ENCODE measurements around the gene TTC31.
"Not testable (repeated sequence)": the region's sequence is repeated elsewhere in the genome, so short reads cannot be mapped to it uniquely, and the experiment has no call there.

The TTC31 gene

DNA sequence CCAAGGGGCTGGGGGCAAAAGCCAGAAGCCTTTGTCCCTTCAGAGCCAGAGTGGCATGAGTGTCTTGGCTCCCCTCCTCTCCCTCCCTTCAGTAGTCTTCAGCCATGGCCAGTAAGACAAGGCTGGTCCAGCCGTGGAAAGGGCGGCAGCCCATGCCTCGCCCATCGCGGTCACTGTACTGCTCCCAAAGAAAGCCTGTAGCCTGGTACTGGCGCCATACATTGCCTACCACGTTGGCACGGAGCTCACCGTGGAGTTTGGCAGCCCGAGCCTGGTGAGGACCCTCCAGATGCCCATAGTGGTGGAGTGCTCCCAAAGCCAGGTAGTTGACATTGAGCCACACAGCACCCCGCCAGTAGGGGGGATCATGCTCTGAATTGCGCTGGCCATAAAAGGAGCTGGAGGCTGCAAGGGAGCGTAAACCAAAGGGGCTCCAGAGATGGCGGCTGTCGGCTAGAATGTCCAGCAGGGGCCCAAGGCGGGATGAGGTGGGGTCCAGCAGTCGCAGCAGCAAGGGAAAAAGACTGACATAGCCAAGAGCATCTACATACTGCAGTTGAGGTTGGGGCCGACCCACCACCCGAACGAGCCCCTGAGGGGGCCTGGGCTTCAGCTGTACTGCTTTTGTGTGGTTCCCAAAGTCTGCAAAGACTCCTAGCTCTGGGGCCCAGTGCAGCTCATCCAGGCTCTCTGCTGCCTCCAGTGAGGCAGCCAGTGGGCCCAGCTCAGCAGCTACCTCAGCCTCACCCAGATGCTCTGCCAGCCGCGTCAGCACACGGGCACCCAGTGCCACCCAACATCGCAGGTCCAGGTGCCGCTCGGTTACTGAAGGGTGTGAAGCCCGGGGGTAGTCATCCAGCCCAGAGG, 21.5 kb upstream of the TTC31 start:
- Mint-ChIP-seq H3K27me3 (ENCODE audit: low read depth, poor library complexity) (no peaks in the 10 kb centered on the region), H3K4me1 (peaks cover 55% of the 10 kb centered on the region), H3K9me3 (no peaks in the 10 kb centered on the region), H3K36me3 (ENCODE audit: low read depth) (peaks cover 16% of the 10 kb centered on the region), H3K4me3 (peak overlapping the region; percentile 23), H3K27ac (no peak overlapping the region)
- DNase-seq = peak; percentile 35
- TF ChIP-seq, protein P1, sequence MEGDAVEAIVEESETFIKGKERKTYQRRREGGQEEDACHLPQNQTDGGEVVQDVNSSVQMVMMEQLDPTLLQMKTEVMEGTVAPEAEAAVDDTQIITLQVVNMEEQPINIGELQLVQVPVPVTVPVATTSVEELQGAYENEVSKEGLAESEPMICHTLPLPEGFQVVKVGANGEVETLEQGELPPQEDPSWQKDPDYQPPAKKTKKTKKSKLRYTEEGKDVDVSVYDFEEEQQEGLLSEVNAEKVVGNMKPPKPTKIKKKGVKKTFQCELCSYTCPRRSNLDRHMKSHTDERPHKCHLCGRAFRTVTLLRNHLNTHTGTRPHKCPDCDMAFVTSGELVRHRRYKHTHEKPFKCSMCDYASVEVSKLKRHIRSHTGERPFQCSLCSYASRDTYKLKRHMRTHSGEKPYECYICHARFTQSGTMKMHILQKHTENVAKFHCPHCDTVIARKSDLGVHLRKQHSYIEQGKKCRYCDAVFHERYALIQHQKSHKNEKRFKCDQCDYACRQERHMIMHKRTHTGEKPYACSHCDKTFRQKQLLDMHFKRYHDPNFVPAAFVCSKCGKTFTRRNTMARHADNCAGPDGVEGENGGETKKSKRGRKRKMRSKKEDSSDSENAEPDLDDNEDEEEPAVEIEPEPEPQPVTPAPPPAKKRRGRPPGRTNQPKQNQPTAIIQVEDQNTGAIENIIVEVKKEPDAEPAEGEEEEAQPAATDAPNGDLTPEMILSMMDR (IDR thresholded peaks at IDR 0.05) = no peak

DNA sequence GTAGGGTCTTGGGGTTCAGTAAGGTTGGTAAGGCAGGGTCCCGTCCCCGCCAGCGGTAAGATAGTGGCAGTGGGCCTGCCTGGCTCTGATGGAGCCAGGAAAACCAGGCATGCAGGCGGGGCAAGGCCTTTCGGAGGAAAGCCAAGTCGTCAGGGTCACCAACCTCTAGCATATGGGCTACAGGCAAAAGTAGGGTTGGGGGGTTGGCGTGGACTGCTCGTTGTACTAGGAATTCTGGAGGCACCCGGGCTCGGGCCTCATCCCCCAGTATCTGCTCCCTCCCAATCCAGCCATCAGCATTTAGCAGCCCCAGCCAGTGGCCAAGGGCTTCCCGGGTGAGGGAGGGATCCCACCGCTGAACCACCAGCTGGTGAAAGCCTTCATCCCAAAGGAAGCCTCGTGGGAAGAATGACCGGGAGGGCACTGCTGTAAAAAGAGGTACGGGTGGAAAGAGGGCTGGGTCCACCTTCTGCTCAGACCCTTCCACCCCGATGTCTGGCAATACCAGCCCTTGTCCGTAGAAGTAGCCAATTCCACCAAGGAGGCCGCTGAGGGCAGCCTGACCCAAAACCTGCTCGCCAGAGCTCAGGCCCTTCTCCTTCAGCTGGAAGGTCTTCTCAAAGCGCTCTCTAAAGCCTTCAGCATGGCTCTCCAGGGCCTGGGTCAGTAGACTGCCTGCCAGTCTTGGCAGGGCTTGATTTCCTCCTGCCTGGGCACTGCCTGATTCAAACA, 20.7 kb upstream of the TTC31 start:
- Mint-ChIP-seq H3K27me3 (ENCODE audit: low read depth, poor library complexity) (no peaks in the 10 kb centered on the region), H3K27ac (no peak overlapping the region), H3K36me3 (ENCODE audit: low read depth) (peaks cover 16% of the 10 kb centered on the region), H3K9me3 (no peaks in the 10 kb centered on the region), H3K4me3 (no peak overlapping the region), H3K4me1 (peaks cover 47% of the 10 kb centered on the region)
- DNase-seq = no peak
- TF ChIP-seq, protein P1 (IDR thresholded peaks at IDR 0.05) = no peak

DNA sequence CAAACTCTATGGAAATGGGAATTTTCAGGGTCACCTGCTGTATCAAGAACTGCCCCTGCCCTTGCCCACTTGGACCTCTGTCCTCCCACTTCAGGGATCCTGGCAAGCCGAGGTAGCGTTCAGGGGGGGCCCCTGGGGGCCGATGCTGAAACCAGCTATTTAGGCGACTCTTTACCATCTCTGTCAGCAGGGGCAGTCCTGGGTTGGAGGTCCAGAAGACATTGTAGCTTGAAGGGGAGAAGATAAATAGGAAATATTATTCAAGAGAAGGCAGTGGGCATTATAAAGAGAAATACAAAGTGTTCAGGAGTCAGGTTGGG, 20.1 kb upstream of the TTC31 start:
- Mint-ChIP-seq H3K4me3 (peak overlapping the region; percentile 75), H3K27me3 (ENCODE audit: low read depth, poor library complexity) (no peaks in the 10 kb centered on the region), H3K36me3 (ENCODE audit: low read depth) (peaks cover 16% of the 10 kb centered on the region), H3K9me3 (no peaks in the 10 kb centered on the region), H3K27ac (no peak overlapping the region), H3K4me1 (peaks cover 45% of the 10 kb centered on the region)
- TF ChIP-seq, protein P1 (IDR thresholded peaks at IDR 0.05) = no peak
- DNase-seq = no peak

DNA sequence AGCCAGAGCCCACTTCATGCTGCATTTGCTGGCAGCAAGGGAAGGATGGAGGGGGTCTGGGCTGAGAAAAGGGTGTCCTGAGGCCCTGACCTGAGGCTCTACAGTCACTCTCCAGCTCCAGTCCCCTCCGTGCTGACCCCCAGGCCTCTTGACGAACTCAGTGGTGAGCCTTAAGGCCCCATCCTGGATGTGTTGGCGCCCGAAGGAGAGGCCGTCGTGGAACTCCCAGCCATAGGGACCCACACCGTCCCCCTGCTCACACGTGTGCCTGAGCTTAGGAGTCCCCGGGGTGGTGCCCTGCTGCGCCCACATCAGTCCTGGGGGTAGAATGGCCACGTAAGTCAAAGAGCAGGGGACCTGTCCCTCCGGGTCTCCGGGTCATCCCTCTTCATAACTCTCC, 18.5 kb upstream of the TTC31 start:
- H3K27me3 Mint-ChIP-seq (ENCODE audit: low read depth, poor library complexity) = no peaks in the 10 kb centered on the region
- H3K36me3 Mint-ChIP-seq (ENCODE audit: low read depth) = peaks cover 16% of the 10 kb centered on the region
- no peak for DNase-seq
- peaks cover 37% of the 10 kb centered on the region for H3K4me1 Mint-ChIP-seq
- H3K4me3 Mint-ChIP-seq = peak overlapping the region; percentile 97
- no peak overlapping the region for H3K27ac Mint-ChIP-seq
- TF ChIP-seq, protein P1 (IDR thresholded peaks at IDR 0.05) = no peak
- no peaks in the 10 kb centered on the region for H3K9me3 Mint-ChIP-seq

DNA sequence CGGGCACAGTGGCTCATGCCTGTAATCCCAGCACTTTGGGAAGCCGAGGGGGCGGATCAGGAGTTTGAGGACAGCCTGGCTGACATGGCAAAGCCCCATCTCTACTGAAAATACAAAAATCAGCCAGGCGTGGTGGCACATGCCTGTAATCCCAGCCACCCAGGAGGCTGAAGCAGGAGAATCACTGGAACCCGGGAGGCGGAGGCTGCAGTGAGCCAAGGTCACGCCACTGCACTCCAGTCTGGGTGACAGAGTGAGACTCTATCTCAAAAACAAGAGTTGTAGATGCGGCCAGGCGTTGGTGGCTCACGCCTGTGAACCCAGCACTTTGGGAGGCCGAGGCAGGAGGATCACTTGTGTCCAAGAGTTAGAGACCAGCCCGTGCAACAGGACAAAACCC, 12.1 kb upstream of the TTC31 start:
- peak overlapping the region; percentile 78 for H3K4me3 Mint-ChIP-seq
- not testable (repeated sequence) for H3K9me3 Mint-ChIP-seq; DNase-seq; H3K27me3 Mint-ChIP-seq (ENCODE audit: low read depth, poor library complexity)
- H3K27ac Mint-ChIP-seq = peak overlapping the region; percentile 55
- H3K36me3 Mint-ChIP-seq (ENCODE audit: low read depth) = peaks cover 25% of the 10 kb centered on the region
- H3K4me1 Mint-ChIP-seq = peaks cover 36% of the 10 kb centered on the region

DNA sequence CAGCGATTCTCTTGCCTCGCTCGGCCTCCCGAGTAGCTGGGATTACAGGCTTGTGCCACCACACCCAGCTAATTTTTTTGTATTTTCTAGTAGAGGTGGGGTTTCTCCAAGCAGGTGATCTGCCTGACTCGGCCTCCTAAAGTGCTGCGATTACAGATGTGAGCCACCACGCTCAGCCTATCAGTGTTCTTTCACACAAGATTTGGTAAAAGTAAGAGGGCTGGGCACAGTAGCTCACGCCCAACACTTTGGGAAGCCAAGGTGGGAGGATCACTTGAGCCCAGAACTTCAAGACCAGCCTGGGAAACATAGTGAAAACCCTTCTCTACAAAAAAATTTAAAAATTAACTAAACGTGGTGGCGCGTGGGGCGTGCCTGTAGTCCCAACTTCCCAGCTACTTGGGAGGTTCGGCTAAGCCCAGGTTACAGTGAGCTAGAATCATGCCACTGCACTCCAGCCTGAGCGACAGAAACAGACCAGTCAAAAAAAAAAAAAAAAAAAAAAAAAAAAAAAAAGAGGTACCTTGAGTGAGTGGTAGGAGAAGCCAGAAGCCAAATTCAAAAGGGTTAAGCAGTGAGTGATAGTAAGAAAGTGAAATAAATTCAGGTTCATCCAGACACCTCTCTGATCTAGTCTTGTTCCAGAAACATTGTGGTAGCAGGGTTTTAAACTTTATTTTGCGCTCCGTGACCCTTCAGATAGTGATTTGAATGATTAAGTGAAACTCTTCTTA, 11.4 kb upstream of the TTC31 start:
- Mint-ChIP-seq H3K4me3 (peak overlapping the region; percentile 96), H3K4me1 (peaks cover 31% of the 10 kb centered on the region), H3K9me3 (no peaks in the 10 kb centered on the region), H3K36me3 (ENCODE audit: low read depth) (peaks cover 28% of the 10 kb centered on the region), H3K27ac (peak overlapping the region; percentile 100), H3K27me3 (ENCODE audit: low read depth, poor library complexity) (peaks cover 5% of the 10 kb centered on the region)
- TF ChIP-seq, protein P1 (IDR thresholded peaks at IDR 0.05) = no peak
- no peak for DNase-seq

All from nephron progenitor cell (in vitro differentiated cells).